HepG2 (cell line): ENCODE measurements around the gene ZBED6. TPM values are rescaled to one million over a fixed set of nuclear protein-coding genes. Genes with fewer than 3 reads are reported as not detected.

Experiments used
- ATAC-seq: fragments of 200-7000 bp; cut with Tn5 transposase; 3 replicates; pipeline ENCODE4 v1.9.1; 2020; ENCODE audit warnings: mild to moderate bottlenecking, moderate library complexity
- BruUV-seq: library from RNA; stranded (reverse); fragments of 400-500 nt; replicated peaks from 2 replicates; lab custom pipeline; 2021; lab: Mats Ljungman, UMichigan
- CTCF ChIA-PET: fragments of 300-600 bp; formaldehyde crosslinking; extraction: SDS; loops from one replicate; lab custom pipeline; 2021; ENCODE audit warnings: low total read pairs, inconsistent platforms, low intra/inter-chr PET ratio; lab: Yijun Ruan, JAX
- POLR2A ChIA-PET: fragments of 350-600 bp; sonication (Branson Sonifier 250); formaldehyde crosslinking; loops from one replicate; lab custom pipeline; 2020; ENCODE audit warnings: antibody characterized with exemption, inconsistent platforms; lab: Yijun Ruan, JAX
- DNase-seq: peaks from one replicate; pipeline ENCODE4 v3.0.0-alpha.2; 2015; ENCODE audit warnings: low spot score
- FAIRE-seq: peaks from 3 replicates; lab custom pipeline; 2011; peaks lifted over from hg19 to GRCh38; lab: Jason Lieb, UNC
- H2AFZ ChIP-seq: one replicate; pipeline ENCODE4 v1.6.1; 2011; ENCODE audit warnings: low read length, inconsistent platforms
- H3K27ac ChIP-seq: fragments of 300-600 bp; 3 replicates; pipeline ENCODE4 v1.8.0; 2011; ENCODE audit warnings: mixed run types, mild to moderate bottlenecking, mixed read lengths, low read length, inconsistent platforms; ENCODE audit not compliant: insufficient read depth; ENCODE audit errors: extremely low read length
- H3K27me3 ChIP-seq, 2 experiments: fragments of 200-600 bp in 1 of 2; 2 replicates in 1 of 2; 3 replicates in 1 of 2; pipeline versions ENCODE4 v1.6.0 to v1.8.0; 2011; ENCODE audit warnings: low read length in 2 of 2, mild to moderate bottlenecking in 2 of 2, moderate library complexity in 2 of 2, inconsistent platforms in 1 of 2; ENCODE audit not compliant: insufficient read depth in 2 of 2, control insufficient read depth in 1 of 2
- H3K36me3 ChIP-seq, 2 experiments: fragments of 200-600 bp in 1 of 2; replicated peaks in 1 of 2; 2 replicates in 1 of 2; 3 replicates in 1 of 2; pipeline versions ENCODE4 v1.5.1 to v1.8.0; 2011; ENCODE audit warnings: low read length in 2 of 2, inconsistent platforms in 1 of 2; ENCODE audit not compliant: insufficient read depth in 2 of 2, control insufficient read depth in 1 of 2
- H3K4me1 ChIP-seq: 2 replicates; pipeline ENCODE4 v1.5.1; 2012; ENCODE audit warnings: low read length, inconsistent platforms; ENCODE audit not compliant: insufficient read depth
- H3K4me2 ChIP-seq: 2 replicates; pipeline ENCODE4 v1.6.0; 2011; ENCODE audit warnings: low read depth, low read length, inconsistent platforms
- H3K4me3 ChIP-seq, 3 experiments: fragments of 200-600 bp in 1 of 3; sonication (generic), shearing (Covaris generic) in 1 of 3; replicated peaks in 1 of 3; 2 replicates each; pipeline ENCODE4 v1.5.1; 2011 to 2016; ENCODE audit warnings: low read length in 3 of 3, inconsistent platforms in 2 of 3, low read depth in 2 of 3, mild to moderate bottlenecking in 2 of 3, control low read depth in 1 of 3, mixed read lengths in 1 of 3; ENCODE audit not compliant: insufficient read depth in 1 of 3
- H3K79me2 ChIP-seq: one replicate; pipeline ENCODE4 v1.6.1; 2011; ENCODE audit warnings: low read length, inconsistent platforms; ENCODE audit not compliant: insufficient read depth
- H3K9ac ChIP-seq: 2 replicates; pipeline ENCODE4 v1.6.0; 2011; ENCODE audit warnings: mild to moderate bottlenecking, low read depth, low read length, inconsistent platforms; ENCODE audit not compliant: insufficient read depth
- H3K9me3 ChIP-seq: 2 replicates; pipeline ENCODE4 v1.5.1; 2012; ENCODE audit warnings: mild to moderate bottlenecking, low read length
- H4K20me1 ChIP-seq: 2 replicates; pipeline ENCODE4 v1.6.0; 2011; ENCODE audit warnings: inconsistent platforms, mild to moderate bottlenecking, low read length, moderate library complexity; ENCODE audit not compliant: insufficient read depth
- E2F1 ChIP-seq: sonication (generic); formaldehyde crosslinking; IDR thresholded peaks from 2 replicates; pipeline ENCODE4 v1.5.0; 2020; ENCODE audit warnings: missing genetic modification reagents
- NFKB2 ChIP-seq: sonication (generic); formaldehyde crosslinking; IDR thresholded peaks from 2 replicates; pipeline ENCODE4 v1.4.0; 2020; ENCODE audit warnings: missing genetic modification reagents, borderline replicate concordance
- NFRKB ChIP-seq: fragments of 450-650 bp; IDR thresholded peaks from 2 replicates; pipeline ENCODE4 v1.6.1; 2017
- NFYC ChIP-seq: IDR thresholded peaks from 2 replicates; pipeline ENCODE4 v1.6.1; 2016; ENCODE audit warnings: missing genetic modification reagents, missing compliant biosample characterization
- NONO ChIP-seq, 2 experiments: fragments of 450-650 bp in 1 of 2; sonication (generic) in 1 of 2; formaldehyde crosslinking in 1 of 2; IDR thresholded peaks in 1 of 2; conservative IDR thresholded peaks in 1 of 2; 2 replicates each; pipeline versions ENCODE4 v1.6.1 to v1.8.0; 2017 to 2022; ENCODE audit warnings: mild to moderate bottlenecking in 1 of 2, missing genetic modification reagents in 1 of 2, moderate library complexity in 1 of 2
- PLSCR1 ChIP-seq: sonication (generic); formaldehyde crosslinking; IDR thresholded peaks from 2 replicates; pipeline ENCODE4 v1.5.0; 2020; ENCODE audit warnings: missing genetic modification reagents, mild to moderate bottlenecking, borderline replicate concordance
- STAG1 ChIP-seq: sonication (generic); formaldehyde crosslinking; IDR thresholded peaks from 2 replicates; pipeline ENCODE4 v1.4.0; 2020; ENCODE audit warnings: missing genetic modification reagents
- U2AF2 ChIP-seq: fragments of 200-400 bp; formaldehyde crosslinking; IDR thresholded peaks from 2 replicates; pipeline ENCODE4 v1.6.1; 2017; ENCODE audit warnings: low read depth, mild to moderate bottlenecking, low read length
- YEATS2 ChIP-seq: sonication (generic); formaldehyde crosslinking; IDR thresholded peaks from 2 replicates; pipeline ENCODE4 v1.4.0; 2020; ENCODE audit warnings: missing genetic modification reagents, borderline replicate concordance
- ZBTB21 ChIP-seq: sonication (generic); formaldehyde crosslinking; IDR thresholded peaks from 2 replicates; pipeline ENCODE4 v1.4.0; 2020; ENCODE audit warnings: missing genetic modification reagents
- ZC3H13 ChIP-seq: sonication (generic); formaldehyde crosslinking; IDR thresholded peaks from 2 replicates; pipeline ENCODE4 v1.8.1; 2023; ENCODE audit warnings: mild to moderate bottlenecking, missing genetic modification reagents, moderate library complexity
- ZNF136 ChIP-seq: sonication (generic); formaldehyde crosslinking; IDR thresholded peaks from 2 replicates; pipeline ENCODE4 v1.8.1; 2022; ENCODE audit warnings: low read depth, mild to moderate bottlenecking, moderate library complexity, missing genetic modification reagents
- ZNF816 ChIP-seq: sonication (generic); formaldehyde crosslinking; IDR thresholded peaks from 2 replicates; pipeline ENCODE4 v1.8.0; 2022; ENCODE audit warnings: missing genetic modification reagents, mild to moderate bottlenecking, borderline replicate concordance
- WGBS: methylation state at CpG from one replicate; pipeline ENCODE4 v1.1.6; 2017; ENCODE audit warnings: low lambda C conversion rate; 5-methylcytosine and 5-hydroxymethylcytosine counted together
- in situ Hi-C: cut with HindIII; loops from 2 replicates; pipeline ENCODE4 v1.10.0; 2017; ENCODE audit warnings: low pct_unique_long_range_greater_than_20kb; ENCODE audit not compliant: extremely low pct_ligation_motif_present
- intact Hi-C: fragments of 100-400 bp; cut with micrococcal nuclease; formaldehyde crosslinking; loops from one replicate; pipeline ENCODE4 v1.10.0; 2022; ENCODE audit not compliant: unreplicated experiment
- polyA plus RNA-seq, 8 experiments: library from polyadenylated mRNA; depleted of rRNA in 3 of 8; stranded (reverse) in 7 of 8; unstranded in 1 of 8; fragments of >200 nt; fragmentation: Illumina TruSeq in 4 of 8; extraction: Trizol in 4 of 8; gene quantifications; 2 replicates each; pipeline versions ENCODE4 v1.2.1 to v1.2.3, GENCODE V29; 2011 to 2016; ENCODE audit warnings: low read depth in 4 of 8, missing spikeins in 1 of 8, mixed read lengths in 1 of 8; ENCODE audit not compliant: insufficient read depth in 1 of 8
- total RNA-seq, 5 experiments: library from RNA; depleted of rRNA; stranded (reverse); fragments of >200 nt; fragmentation: Illumina TruSeq; extraction: Trizol; gene quantifications; 2 replicates each; pipeline ENCODE4 v1.2.3, GENCODE V29; 2016; ENCODE audit warnings: low read depth in 1 of 5
- TF ChIP-seq, protein P1 (sequence below): sonication (generic); formaldehyde crosslinking; IDR thresholded peaks from 2 replicates; pipeline ENCODE4 v1.4.0; 2020; ENCODE audit warnings: mild to moderate bottlenecking, missing genetic modification reagents, borderline replicate concordance
- TF ChIP-seq, protein P2 (sequence below): sonication (generic); formaldehyde crosslinking; IDR thresholded peaks from 2 replicates; pipeline ENCODE4 v1.4.0; 2020; ENCODE audit warnings: mild to moderate bottlenecking, missing genetic modification reagents, borderline replicate concordance

ZBED6 gene
- total and polyA plus RNA-seq, 2 of the 13 experiments (the other 11 are each of a cell fraction or from before 2014, with no cell fraction given): 9.3 to 12.5 TPM

DNA sequence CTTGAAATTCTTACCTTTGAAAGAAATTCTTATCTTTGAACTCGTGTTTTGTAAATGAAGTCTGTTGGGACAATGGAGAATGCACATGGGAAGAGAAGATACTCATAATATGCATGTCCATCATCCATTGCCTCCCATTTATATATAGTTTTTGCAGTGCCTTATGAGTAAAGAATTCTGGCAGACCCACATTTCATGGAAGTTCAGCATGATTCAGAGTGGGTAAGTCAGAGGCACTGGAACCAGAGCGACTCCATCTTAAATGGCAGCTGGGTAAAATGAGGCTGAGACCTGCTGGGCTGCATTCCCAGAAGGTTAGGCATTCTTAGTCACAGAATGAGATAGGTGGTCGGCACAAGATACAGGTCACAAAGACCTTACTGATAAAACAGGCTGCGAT, 16.6 kb upstream of the ZBED6 start (continued):
- TF ChIP-seq NFYC (CRISPR knock-in tag) (no peak), PLSCR1 (CRISPR knock-in tag) (no peak), U2AF2 (no peak), ZBTB21 (CRISPR knock-in tag) (no peak), E2F1 (CRISPR knock-in tag) (no peak)

GRCh38 chr1:203781962-203782361, 13.5 kb upstream of the ZBED6 start:
- BruUV-seq: no TSS peak
- no peak overlapping the region for H3K4me2 ChIP-seq
- H3K9me3 ChIP-seq: no peaks in the 10 kb centered on the region
- POLR2A ChIA-PET: no interaction called here
- CTCF ChIA-PET: no interaction called here
- DNase-seq (no peak), FAIRE-seq (no peak), ATAC-seq (no peak)
- no peaks in the 10 kb centered on the region for H3K36me3 ChIP-seq
- H2AFZ ChIP-seq: no peak overlapping the region
- H3K79me2 ChIP-seq: no peaks in the 10 kb centered on the region
- H3K4me1 ChIP-seq: no peaks in the 10 kb centered on the region
- no peak overlapping the region for H3K27ac ChIP-seq
- 44% methylated on average over 7 of the region's 7 CpGs for WGBS
- in situ Hi-C loops: no loop called here
- H3K27me3 ChIP-seq: no peaks in the 10 kb centered on the region; a peak in 1 of 5 replicates
- no peaks in the 10 kb centered on the region for H4K20me1 ChIP-seq
- intact Hi-C loops: no loop called here
- H3K4me3 ChIP-seq: no peak overlapping the region
- no peak overlapping the region for H3K9ac ChIP-seq
- TF ChIP-seq ZC3H13: no peak
- no peak for TF ChIP-seq STAG1 (CRISPR knock-in tag)
- TF ChIP-seq, protein P1, sequence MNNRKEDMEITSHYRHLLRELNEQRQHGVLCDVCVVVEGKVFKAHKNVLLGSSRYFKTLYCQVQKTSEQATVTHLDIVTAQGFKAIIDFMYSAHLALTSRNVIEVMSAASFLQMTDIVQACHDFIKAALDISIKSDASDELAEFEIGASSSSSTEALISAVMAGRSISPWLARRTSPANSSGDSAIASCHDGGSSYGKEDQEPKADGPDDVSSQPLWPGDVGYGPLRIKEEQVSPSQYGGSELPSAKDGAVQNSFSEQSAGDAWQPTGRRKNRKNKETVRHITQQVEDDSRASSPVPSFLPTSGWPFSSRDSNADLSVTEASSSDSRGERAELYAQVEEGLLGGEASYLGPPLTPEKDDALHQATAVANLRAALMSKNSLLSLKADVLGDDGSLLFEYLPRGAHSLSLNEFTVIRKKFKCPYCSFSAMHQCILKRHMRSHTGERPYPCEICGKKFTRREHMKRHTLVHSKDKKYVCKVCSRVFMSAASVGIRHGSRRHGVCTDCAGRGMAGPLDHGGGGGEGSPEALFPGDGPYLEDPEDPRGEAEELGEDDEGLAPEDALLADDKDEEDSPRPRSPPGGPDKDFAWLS: no peak
- no peak for TF ChIP-seq ZNF816 (CRISPR knock-in tag)
- TF ChIP-seq NFKB2 (CRISPR knock-in tag): no peak
- TF ChIP-seq, protein P2, sequence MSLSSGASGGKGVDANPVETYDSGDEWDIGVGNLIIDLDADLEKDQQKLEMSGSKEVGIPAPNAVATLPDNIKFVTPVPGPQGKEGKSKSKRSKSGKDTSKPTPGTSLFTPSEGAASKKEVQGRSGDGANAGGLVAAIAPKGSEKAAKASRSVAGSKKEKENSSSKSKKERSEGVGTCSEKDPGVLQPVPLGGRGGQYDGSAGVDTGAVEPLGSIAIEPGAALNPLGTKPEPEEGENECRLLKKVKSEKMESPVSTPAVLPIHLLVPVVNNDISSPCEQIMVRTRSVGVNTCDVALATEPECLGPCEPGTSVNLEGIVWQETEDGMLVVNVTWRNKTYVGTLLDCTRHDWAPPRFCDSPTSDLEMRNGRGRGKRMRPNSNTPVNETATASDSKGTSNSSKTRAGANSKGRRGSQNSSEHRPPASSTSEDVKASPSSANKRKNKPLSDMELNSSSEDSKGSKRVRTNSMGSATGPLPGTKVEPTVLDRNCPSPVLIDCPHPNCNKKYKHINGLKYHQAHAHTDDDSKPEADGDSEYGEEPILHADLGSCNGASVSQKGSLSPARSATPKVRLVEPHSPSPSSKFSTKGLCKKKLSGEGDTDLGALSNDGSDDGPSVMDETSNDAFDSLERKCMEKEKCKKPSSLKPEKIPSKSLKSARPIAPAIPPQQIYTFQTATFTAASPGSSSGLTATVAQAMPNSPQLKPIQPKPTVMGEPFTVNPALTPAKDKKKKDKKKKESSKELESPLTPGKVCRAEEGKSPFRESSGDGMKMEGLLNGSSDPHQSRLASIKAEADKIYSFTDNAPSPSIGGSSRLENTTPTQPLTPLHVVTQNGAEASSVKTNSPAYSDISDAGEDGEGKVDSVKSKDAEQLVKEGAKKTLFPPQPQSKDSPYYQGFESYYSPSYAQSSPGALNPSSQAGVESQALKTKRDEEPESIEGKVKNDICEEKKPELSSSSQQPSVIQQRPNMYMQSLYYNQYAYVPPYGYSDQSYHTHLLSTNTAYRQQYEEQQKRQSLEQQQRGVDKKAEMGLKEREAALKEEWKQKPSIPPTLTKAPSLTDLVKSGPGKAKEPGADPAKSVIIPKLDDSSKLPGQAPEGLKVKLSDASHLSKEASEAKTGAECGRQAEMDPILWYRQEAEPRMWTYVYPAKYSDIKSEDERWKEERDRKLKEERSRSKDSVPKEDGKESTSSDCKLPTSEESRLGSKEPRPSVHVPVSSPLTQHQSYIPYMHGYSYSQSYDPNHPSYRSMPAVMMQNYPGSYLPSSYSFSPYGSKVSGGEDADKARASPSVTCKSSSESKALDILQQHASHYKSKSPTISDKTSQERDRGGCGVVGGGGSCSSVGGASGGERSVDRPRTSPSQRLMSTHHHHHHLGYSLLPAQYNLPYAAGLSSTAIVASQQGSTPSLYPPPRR (CRISPR knock-in tag): no peak
- TF ChIP-seq NONO (IDR thresholded peaks at IDR 0.05): no peak
- no peak for TF ChIP-seq NONO (CRISPR knock-in tag; conservative IDR thresholded peaks at IDR 0.05)
- TF ChIP-seq NFRKB: no peak
- TF ChIP-seq YEATS2 (CRISPR knock-in tag): no peak
- TF ChIP-seq ZNF136 (CRISPR knock-in tag): no peak
